ENCODE results near the gene LZTR1. TPM values are rescaled to one million over a fixed set of nuclear protein-coding genes. Genes with fewer than 3 reads are reported as not detected.
A peak's percentile ranks its signal among the peaks of the same experiment; 100 is the strongest.

Gene LZTR1
- total RNA-seq, 2 experiments from 2014 or later = 39.3 to 43.4 TPM

DNA sequence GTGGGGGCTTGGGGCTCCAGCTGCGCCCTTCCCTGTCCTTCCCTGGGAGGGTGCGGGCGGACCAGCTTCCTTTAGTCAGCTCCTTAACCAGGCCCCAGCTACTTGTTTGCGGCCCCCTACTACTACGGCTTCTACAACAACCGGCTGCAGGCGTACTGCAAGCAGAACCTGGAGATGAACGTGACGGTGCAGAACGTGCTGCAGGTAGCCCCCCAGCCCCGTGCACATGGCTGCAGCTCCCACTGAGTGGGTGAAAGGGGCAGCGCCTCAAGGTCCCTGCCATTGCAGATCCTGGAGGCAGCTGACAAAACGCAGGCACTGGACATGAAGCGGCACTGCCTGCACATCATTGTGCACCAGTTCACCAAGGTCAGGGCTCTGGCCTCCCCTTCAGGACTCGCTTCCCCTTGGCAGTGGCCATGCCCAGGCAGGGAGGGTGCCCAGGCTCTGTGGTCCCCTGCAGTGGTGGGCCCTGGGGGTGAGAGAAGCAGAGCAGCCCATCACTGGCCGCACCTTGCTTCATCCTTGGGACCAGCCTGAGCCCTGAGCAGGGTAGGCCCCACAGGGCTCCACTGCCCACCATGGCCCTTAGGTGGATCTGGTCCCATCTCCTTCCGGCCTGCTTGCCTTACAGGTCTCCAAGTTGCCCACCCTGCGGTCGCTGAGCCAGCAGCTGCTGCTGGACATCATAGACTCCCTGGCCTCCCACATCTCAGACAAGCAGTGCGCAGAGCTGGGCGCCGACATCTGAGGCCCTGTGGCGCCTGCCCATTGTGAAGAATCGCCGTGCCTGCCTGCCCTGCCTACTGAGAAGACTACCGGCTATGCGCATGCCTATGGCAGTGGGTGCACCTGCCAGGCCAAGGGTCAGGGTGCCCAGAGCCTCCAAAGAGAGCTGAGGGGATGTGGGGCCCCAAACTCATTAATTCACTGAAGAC is 14.8 kb downstream of the LZTR1 start:
- H3K36me3 Mint-ChIP-seq = peaks cover 12% of the 10 kb centered on the region

DNA sequence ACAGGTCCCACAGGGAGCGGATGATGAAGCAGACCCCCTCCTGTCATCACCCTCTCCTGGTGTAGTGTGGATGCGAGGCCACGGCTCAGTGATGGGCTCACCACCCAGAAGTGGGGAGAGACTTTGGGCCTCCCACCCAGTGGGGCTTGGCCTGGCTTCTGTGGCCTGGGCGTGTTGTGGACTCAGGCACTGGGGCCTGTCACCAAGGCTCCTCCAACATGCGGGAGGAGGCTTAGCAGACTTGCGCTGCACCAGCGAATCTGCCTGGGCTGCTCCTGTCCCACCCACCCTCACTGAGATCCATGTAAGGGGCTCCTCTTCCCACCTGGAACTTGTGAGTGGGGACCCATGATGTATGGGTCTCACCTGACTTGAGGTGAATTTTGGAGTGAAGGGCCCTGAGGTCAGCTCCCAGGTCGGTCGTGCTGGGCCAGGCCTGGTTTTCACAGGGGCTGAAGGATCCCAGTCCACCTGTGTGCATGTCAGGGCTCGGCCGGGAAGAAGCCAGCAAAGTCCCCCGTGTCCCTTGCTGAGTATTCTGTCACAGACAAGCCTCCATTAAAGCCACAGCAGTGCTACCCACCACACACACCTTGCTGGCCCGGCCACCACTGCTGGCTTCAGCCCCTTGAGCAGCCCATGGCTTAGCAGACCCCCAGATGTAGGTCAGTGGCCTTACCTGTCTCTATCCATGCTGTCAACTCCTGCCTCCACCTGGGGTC is 15.6 kb downstream of the LZTR1 start:
- CTCF ChIA-PET = no interaction called here
- intact Hi-C loops (cut with micrococcal nuclease) = no loop called here
- no peak overlapping the region for H3K27ac Mint-ChIP-seq
- POLR2A ChIA-PET = interaction anchor here (1.3 kb wide), 1 partner anchor 15 kb away, joined by 5 read pairs; the partner anchor contains the start of gene LZTR1
- H3K36me3 Mint-ChIP-seq = peaks cover 13% of the 10 kb centered on the region
- DNase-seq = no peak
- H3K27me3 Mint-ChIP-seq = no peaks in the 10 kb centered on the region
- H3K4me3 Mint-ChIP-seq = no peak overlapping the region
- no peaks in the 10 kb centered on the region for H3K9me3 Mint-ChIP-seq
- H3K4me1 Mint-ChIP-seq (ENCODE audit: low read depth) = peaks cover 10% of the 10 kb centered on the region

More for the DNA sequence above, 14.8 kb downstream of the LZTR1 start:
- peaks cover 10% of the 10 kb centered on the region for H3K4me1 Mint-ChIP-seq (ENCODE audit: low read depth)
- H3K27me3 Mint-ChIP-seq = no peaks in the 10 kb centered on the region
- H3K9me3 Mint-ChIP-seq = no peaks in the 10 kb centered on the region
- ChIA-PET CTCF (no interaction called here), POLR2A (interaction anchor here (1.3 to 1.4 kb wide), 2 partner anchors 14 to 15 kb away, joined by 5 read pairs; partner anchors contain the start of gene LZTR1)
- intact Hi-C loops (cut with micrococcal nuclease) = no loop called here
- no peak overlapping the region for H3K4me3 Mint-ChIP-seq
- no peak overlapping the region for H3K27ac Mint-ChIP-seq
- DNase-seq = no peak

DNA sequence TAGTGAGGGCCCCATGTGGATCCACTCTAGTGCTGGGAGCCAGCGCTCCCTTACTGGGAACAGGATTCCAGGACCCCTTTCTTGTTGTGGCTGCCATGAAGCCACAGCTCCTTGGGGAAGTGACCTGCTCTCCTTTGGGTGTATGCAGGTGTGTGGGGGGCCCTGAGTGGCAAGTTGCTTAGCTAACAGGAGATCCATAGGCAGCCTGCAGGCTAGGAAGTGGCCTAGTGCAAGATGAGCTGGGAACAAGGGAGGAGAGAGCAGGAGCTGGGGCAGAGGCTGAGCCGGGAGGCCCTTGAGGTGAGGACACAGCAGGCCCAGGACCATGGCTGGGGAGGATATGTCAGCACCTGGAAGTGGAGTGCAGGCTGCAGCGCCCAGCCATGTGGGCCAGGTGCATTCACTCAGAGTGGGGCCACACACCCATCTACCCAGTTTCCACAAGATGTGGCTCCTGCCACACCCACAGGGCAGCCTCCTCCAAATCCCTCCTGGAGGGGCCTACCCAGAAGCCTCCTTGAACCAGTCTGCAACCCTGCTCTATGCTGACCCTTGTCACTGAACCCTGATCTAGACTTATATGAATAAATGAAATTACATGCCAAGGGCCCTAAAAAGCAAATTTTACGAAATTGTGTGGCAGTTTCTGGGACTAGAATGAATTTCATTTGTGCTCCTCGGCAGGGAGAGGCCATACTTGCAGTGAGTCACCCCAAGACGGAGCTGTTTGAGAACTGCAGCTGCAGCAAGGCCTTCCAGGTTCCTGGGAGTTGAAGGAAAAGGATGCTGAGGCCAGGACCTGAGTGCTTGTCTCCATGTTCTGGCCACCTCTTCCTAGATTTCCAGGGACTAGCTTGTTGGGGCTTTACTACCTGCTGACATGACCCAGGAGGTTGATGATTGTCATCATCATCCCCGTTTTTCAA is 16.6 kb downstream of the LZTR1 start:
- H3K27me3 Mint-ChIP-seq = no peaks in the 10 kb centered on the region
- ChIA-PET CTCF (interaction anchor here (1.0 to 1.9 kb wide), 3 partner anchors 16 to 113 kb away, joined by 3 to 6 read pairs (median 4); partner anchors contain the start of gene LZTR1), POLR2A (interaction anchor here (1.3 to 1.6 kb wide), 3 partner anchors 8 to 17 kb away, joined by 5 to 6 read pairs (median 5); partner anchors contain the start of gene LZTR1)
- H3K36me3 Mint-ChIP-seq = peaks cover 13% of the 10 kb centered on the region
- no peak for DNase-seq
- no peak overlapping the region for H3K27ac Mint-ChIP-seq
- intact Hi-C loops (cut with micrococcal nuclease) = no loop called here
- H3K4me3 Mint-ChIP-seq = no peak overlapping the region
- peaks cover 17% of the 10 kb centered on the region for H3K4me1 Mint-ChIP-seq (ENCODE audit: low read depth)
- no peaks in the 10 kb centered on the region for H3K9me3 Mint-ChIP-seq

- H3K9me3 Mint-ChIP-seq = no peaks in the 10 kb centered on the region
- no peak for DNase-seq
- POLR2A ChIA-PET = interaction anchor here (1.5 to 1.6 kb wide), 2 partner anchors 9 to 17 kb away, joined by 5 to 6 read pairs; partner anchors contain the start of gene LZTR1
- intact Hi-C loops (cut with micrococcal nuclease) = loop anchor here (5.0 kb wide), 1 partner anchor 583 kb away; no protein-coding TSS in a partner anchor
- H3K4me1 Mint-ChIP-seq (ENCODE audit: low read depth) = peaks cover 21% of the 10 kb centered on the region
- H3K36me3 Mint-ChIP-seq = peaks cover 13% of the 10 kb centered on the region
- peak overlapping the region; percentile 97 for H3K27ac Mint-ChIP-seq
- CTCF ChIA-PET = interaction anchor here (1.0 to 1.9 kb wide), 3 partner anchors 17 to 114 kb away, joined by 3 to 6 read pairs (median 4); partner anchors contain the start of gene LZTR1
- H3K4me3 Mint-ChIP-seq = peak overlapping the region; percentile 94
- no peaks in the 10 kb centered on the region for H3K27me3 Mint-ChIP-seq
These were observed 17.5 kb downstream of the LZTR1 start for GRCh38 chr22:20999350-21000206.

DNA sequence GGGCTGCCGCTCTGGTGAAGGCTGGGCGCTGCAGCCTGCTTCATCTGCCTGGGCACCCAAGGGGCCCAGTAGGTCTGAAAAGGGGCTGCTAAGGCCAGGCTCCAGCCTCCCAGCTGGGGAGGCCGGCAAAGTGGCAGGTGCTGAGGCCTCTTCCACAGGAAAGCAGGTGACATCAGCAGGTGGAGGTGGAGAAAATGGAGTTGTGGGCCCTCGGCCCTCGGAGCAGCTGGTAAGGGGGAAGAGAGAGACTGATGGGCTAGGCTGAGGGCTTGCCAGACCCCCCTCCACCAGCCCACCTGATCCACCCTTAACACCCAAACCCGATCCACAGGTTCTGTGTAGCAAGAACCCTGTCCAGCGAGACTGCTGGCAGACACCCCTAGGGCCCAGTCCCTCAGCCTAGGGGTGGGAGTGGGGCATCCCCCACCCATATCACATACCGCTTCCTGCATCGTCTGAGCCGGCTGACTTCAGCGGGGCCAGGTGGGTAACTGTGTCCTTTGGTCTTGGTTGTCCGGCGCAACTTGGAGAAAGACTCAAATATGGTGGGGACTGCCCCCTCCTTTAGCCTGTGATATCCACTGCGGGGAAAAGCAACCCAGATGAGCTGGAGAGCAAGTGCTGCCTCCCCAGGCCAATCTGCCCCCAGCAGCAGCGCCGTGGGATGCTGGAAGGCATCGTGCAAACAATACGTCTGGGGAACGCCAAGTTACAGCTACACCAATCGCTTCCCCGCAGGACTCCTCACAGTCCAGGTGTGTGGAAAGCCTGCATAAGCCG is 18.3 kb downstream of the LZTR1 start:
- Mint-ChIP-seq H3K4me3 (peak overlapping the region; percentile 94), H3K36me3 (peaks cover 10% of the 10 kb centered on the region), H3K4me1 (ENCODE audit: low read depth) (peaks cover 21% of the 10 kb centered on the region), H3K27me3 (no peaks in the 10 kb centered on the region), H3K27ac (peak overlapping the region; percentile 97), H3K9me3 (no peaks in the 10 kb centered on the region)
- POLR2A ChIA-PET = interaction anchor here (0.6 to 1.6 kb wide), 6 partner anchors 9 to 20 kb away, joined by 3 to 7 read pairs (median 4); partner anchors contain the start of gene LZTR1
- DNase-seq = no peak
- CTCF ChIA-PET = interaction anchor here (0.7 to 1.9 kb wide), 4 partner anchors 18 to 115 kb away, joined by 3 to 6 read pairs (median 4); partner anchors contain the start of gene LZTR1
- intact Hi-C loops (cut with micrococcal nuclease) = loop anchor here (5.0 kb wide), 1 partner anchor 582 kb away; no protein-coding TSS in a partner anchor

DNA sequence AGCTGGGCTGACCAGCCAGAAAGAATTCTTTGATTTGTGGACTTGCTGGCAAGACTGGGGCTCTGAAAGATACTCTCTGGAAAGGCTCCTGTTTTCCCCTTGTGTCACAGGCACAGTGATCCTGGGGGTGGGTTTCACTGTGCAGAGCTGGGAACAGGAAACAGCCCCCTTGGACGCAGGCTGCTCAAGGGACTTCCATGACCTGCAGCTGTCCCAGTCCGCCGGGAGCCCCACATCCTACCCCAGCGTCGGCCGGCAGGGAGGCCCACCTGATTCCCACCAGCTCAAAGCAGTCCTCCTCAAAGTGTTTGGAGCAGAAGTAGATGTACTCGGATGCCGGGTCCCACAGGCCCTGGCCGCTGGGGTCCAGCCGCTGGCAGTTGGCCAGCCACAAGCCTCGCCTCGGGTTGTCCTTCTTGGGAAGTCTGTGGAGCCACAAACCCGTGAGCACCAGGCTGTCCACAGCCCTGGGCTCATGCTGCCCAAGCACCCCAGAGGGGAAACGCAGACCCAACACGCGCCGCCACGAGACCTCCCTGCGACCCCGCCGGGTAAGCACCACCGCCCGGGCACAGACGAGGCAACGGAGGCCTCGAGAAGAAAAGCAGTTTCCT is 19.0 kb downstream of the LZTR1 start:
- ChIA-PET POLR2A (interaction anchor here (0.6 to 1.1 kb wide), 4 partner anchors 10 to 21 kb away, joined by 3 to 7 read pairs (median 3); partner anchors contain the start of gene LZTR1), CTCF (interaction anchor here (0.7 kb wide), 1 partner anchor 42 kb away, joined by 3 read pairs; no protein-coding TSS in a partner anchor)
- peak overlapping the region; percentile 94 for H3K4me3 Mint-ChIP-seq
- H3K27me3 Mint-ChIP-seq = no peaks in the 10 kb centered on the region
- DNase-seq = peak; percentile 29
- peaks cover 21% of the 10 kb centered on the region for H3K4me1 Mint-ChIP-seq (ENCODE audit: low read depth)
- H3K36me3 Mint-ChIP-seq = peaks cover 10% of the 10 kb centered on the region
- H3K27ac Mint-ChIP-seq = peak overlapping the region; percentile 97
- intact Hi-C loops (cut with micrococcal nuclease) = loop anchor here (5.0 kb wide), 1 partner anchor 581 kb away; no protein-coding TSS in a partner anchor
- no peaks in the 10 kb centered on the region for H3K9me3 Mint-ChIP-seq

- peak within 1 kb of the TSS; percentile 94 for H3K4me3 Mint-ChIP-seq
- CTCF ChIA-PET = interaction anchor here (0.8 to 2.2 kb wide), 5 partner anchors 19 to 627 kb away, joined by 3 to 17 read pairs (median 3); partner anchors contain the start of gene LZTR1
- peak within 1 kb of the TSS; percentile 97 for H3K27ac Mint-ChIP-seq
- peak; percentile 98 for DNase-seq
- H3K36me3 Mint-ChIP-seq = peaks cover 10% of the 10 kb centered on the region
- H3K9me3 Mint-ChIP-seq = no peaks in the 10 kb centered on the region
- intact Hi-C loops (cut with micrococcal nuclease) = loop anchor here (1.0 to 5.0 kb wide), 4 partner anchors 13 to 581 kb away; partner anchors contain the start of genes CRKL and LZTR1
- peaks cover 21% of the 10 kb centered on the region for H3K4me1 Mint-ChIP-seq (ENCODE audit: low read depth)
- POLR2A ChIA-PET = interaction anchor here (0.8 to 2.0 kb wide), 7 partner anchors 11 to 22 kb away, joined by 3 to 13 read pairs (median 3); partner anchors contain the start of genes LZTR1 and P2RX6
- no peaks in the 10 kb centered on the region for H3K27me3 Mint-ChIP-seq
These were observed 19.7 kb downstream of the LZTR1 start, which contains the start of gene THAP7 for GRCh38 chr22:21001601-21002325. THAP7 (minus strand) TSS chr22:21002118; CDS start chr22:21001911, 207 bp downstream.

DNA sequence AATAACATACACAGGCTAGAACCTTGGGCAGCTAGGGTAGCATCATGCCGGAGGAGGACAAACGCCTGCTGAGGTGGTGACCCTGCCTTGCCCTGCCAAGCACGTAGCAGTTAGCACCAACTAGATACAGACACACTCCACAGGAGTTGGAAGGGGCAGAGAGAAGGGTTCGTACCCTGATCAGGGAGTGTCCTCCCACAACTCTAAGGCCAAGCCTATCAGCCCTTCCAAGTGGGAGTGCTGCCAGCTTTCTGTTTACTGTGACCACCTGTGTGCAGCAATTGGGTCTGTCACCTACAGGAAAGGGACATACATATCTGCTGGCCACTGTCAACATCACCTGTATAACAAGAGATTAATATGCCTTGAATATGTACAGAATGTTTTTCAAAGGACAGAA is 21.7 kb downstream of the LZTR1 start:
- POLR2A ChIA-PET = interaction anchor here (0.7 kb wide), 1 partner anchor 97 kb away, joined by 3 read pairs; no protein-coding TSS in a partner anchor
- Mint-ChIP-seq H3K27ac (no peak overlapping the region), H3K9me3 (no peaks in the 10 kb centered on the region), H3K4me3 (peak overlapping the region; percentile 94), H3K36me3 (peaks cover 10% of the 10 kb centered on the region), H3K27me3 (no peaks in the 10 kb centered on the region), H3K4me1 (ENCODE audit: low read depth) (peaks cover 19% of the 10 kb centered on the region)
- CTCF ChIA-PET = interaction anchor here (2.1 to 2.3 kb wide), 3 partner anchors 17 to 42 kb away, joined by 6 to 17 read pairs (median 7); partner anchors contain the start of gene LZTR1
- intact Hi-C loops (cut with micrococcal nuclease) = loop anchor here (5.0 kb wide), 1 partner anchor 579 kb away; no protein-coding TSS in a partner anchor
- no peak for DNase-seq
